HepG2 (cell line): ENCODE measurements around the gene C4orf17. TPM values are rescaled to one million over a fixed set of nuclear protein-coding genes. Genes with fewer than 3 reads are reported as not detected.

Experiments used
- ATAC-seq: fragments of 200-7000 bp; cut with Tn5 transposase; 3 replicates; pipeline ENCODE4 v1.9.1; 2020; ENCODE audit warnings: mild to moderate bottlenecking, moderate library complexity
- BruUV-seq: library from RNA; stranded (reverse); fragments of 400-500 nt; replicated peaks from 2 replicates; lab custom pipeline; 2021; lab: Mats Ljungman, UMichigan
- CTCF ChIA-PET: fragments of 300-600 bp; formaldehyde crosslinking; extraction: SDS; loops from one replicate; lab custom pipeline; 2021; ENCODE audit warnings: low total read pairs, inconsistent platforms, low intra/inter-chr PET ratio; lab: Yijun Ruan, JAX
- POLR2A ChIA-PET: fragments of 350-600 bp; sonication (Branson Sonifier 250); formaldehyde crosslinking; loops from one replicate; lab custom pipeline; 2020; ENCODE audit warnings: antibody characterized with exemption, inconsistent platforms; lab: Yijun Ruan, JAX
- DNase-seq: peaks from one replicate; pipeline ENCODE4 v3.0.0-alpha.2; 2015; ENCODE audit warnings: low spot score
- FAIRE-seq: peaks from 3 replicates; lab custom pipeline; 2011; peaks lifted over from hg19 to GRCh38; lab: Jason Lieb, UNC
- H2AFZ ChIP-seq: one replicate; pipeline ENCODE4 v1.6.1; 2011; ENCODE audit warnings: low read length, inconsistent platforms
- H3K27ac ChIP-seq: fragments of 300-600 bp; 3 replicates; pipeline ENCODE4 v1.8.0; 2011; ENCODE audit warnings: mixed run types, mild to moderate bottlenecking, mixed read lengths, low read length, inconsistent platforms; ENCODE audit not compliant: insufficient read depth; ENCODE audit errors: extremely low read length
- H3K27me3 ChIP-seq, 2 experiments: fragments of 200-600 bp in 1 of 2; 2 replicates in 1 of 2; 3 replicates in 1 of 2; pipeline versions ENCODE4 v1.6.0 to v1.8.0; 2011; ENCODE audit warnings: low read length in 2 of 2, mild to moderate bottlenecking in 2 of 2, moderate library complexity in 2 of 2, inconsistent platforms in 1 of 2; ENCODE audit not compliant: insufficient read depth in 2 of 2, control insufficient read depth in 1 of 2
- H3K36me3 ChIP-seq, 2 experiments: fragments of 200-600 bp in 1 of 2; replicated peaks in 1 of 2; 2 replicates in 1 of 2; 3 replicates in 1 of 2; pipeline versions ENCODE4 v1.5.1 to v1.8.0; 2011; ENCODE audit warnings: low read length in 2 of 2, inconsistent platforms in 1 of 2; ENCODE audit not compliant: insufficient read depth in 2 of 2, control insufficient read depth in 1 of 2
- H3K4me1 ChIP-seq: 2 replicates; pipeline ENCODE4 v1.5.1; 2012; ENCODE audit warnings: low read length, inconsistent platforms; ENCODE audit not compliant: insufficient read depth
- H3K4me2 ChIP-seq: 2 replicates; pipeline ENCODE4 v1.6.0; 2011; ENCODE audit warnings: low read depth, low read length, inconsistent platforms
- H3K4me3 ChIP-seq, 3 experiments: fragments of 200-600 bp in 1 of 3; sonication (generic), shearing (Covaris generic) in 1 of 3; replicated peaks in 1 of 3; 2 replicates each; pipeline ENCODE4 v1.5.1; 2011 to 2016; ENCODE audit warnings: low read length in 3 of 3, inconsistent platforms in 2 of 3, low read depth in 2 of 3, mild to moderate bottlenecking in 2 of 3, control low read depth in 1 of 3, mixed read lengths in 1 of 3; ENCODE audit not compliant: insufficient read depth in 1 of 3
- H3K79me2 ChIP-seq: one replicate; pipeline ENCODE4 v1.6.1; 2011; ENCODE audit warnings: low read length, inconsistent platforms; ENCODE audit not compliant: insufficient read depth
- H3K9ac ChIP-seq: 2 replicates; pipeline ENCODE4 v1.6.0; 2011; ENCODE audit warnings: mild to moderate bottlenecking, low read depth, low read length, inconsistent platforms; ENCODE audit not compliant: insufficient read depth
- H3K9me3 ChIP-seq: 2 replicates; pipeline ENCODE4 v1.5.1; 2012; ENCODE audit warnings: mild to moderate bottlenecking, low read length
- H4K20me1 ChIP-seq: 2 replicates; pipeline ENCODE4 v1.6.0; 2011; ENCODE audit warnings: inconsistent platforms, mild to moderate bottlenecking, low read length, moderate library complexity; ENCODE audit not compliant: insufficient read depth
- CENPX ChIP-seq: sonication (generic); formaldehyde crosslinking; IDR thresholded peaks from 2 replicates; pipeline ENCODE4 v1.9.0; 2021; ENCODE audit warnings: mild to moderate bottlenecking, missing genetic modification reagents, moderate library complexity
- FOXM1 ChIP-seq: sonication (generic); formaldehyde crosslinking; IDR thresholded peaks from 2 replicates; pipeline ENCODE4 v1.5.0; 2020; ENCODE audit warnings: missing genetic modification reagents
- IKZF4 ChIP-seq: sonication (generic); formaldehyde crosslinking; IDR thresholded peaks from 2 replicates; pipeline ENCODE4 v1.5.1; 2020; ENCODE audit warnings: borderline replicate concordance, mild to moderate bottlenecking, low read depth, missing genetic modification reagents; ENCODE audit errors: not compliant biosample characterization
- KLF6 ChIP-seq: IDR thresholded peaks from 2 replicates; pipeline ENCODE4 v1.8.0; 2016; ENCODE audit warnings: missing biosample characterization, missing genetic modification reagents
- MAFK ChIP-seq, 2 experiments: IDR thresholded peaks in 1 of 2; conservative IDR thresholded peaks in 1 of 2; 2 replicates each; pipeline ENCODE4 v1.6.1; 2011; ENCODE audit warnings: improper control_type of control experiment in 2 of 2, low read length in 2 of 2
- NCOA5 ChIP-seq: sonication (generic); formaldehyde crosslinking; IDR thresholded peaks from 2 replicates; pipeline ENCODE4 v1.4.0; 2020; ENCODE audit warnings: missing genetic modification reagents
- NFE2L2 ChIP-seq: fragments of 150-350 bp; IDR thresholded peaks from 2 replicates; pipeline ENCODE4 v1.6.1; 2014; ENCODE audit warnings: low read length
- NFYC ChIP-seq: IDR thresholded peaks from 2 replicates; pipeline ENCODE4 v1.6.1; 2016; ENCODE audit warnings: missing genetic modification reagents, missing compliant biosample characterization
- NRL ChIP-seq: sonication (generic); formaldehyde crosslinking; IDR thresholded peaks from 2 replicates; pipeline ENCODE4 v1.5.0; 2020; ENCODE audit warnings: missing genetic modification reagents, mild to moderate bottlenecking, moderate library complexity, borderline replicate concordance
- PRPF4 ChIP-seq: fragments of 200-400 bp; formaldehyde crosslinking; IDR thresholded peaks from 2 replicates; pipeline ENCODE4 v1.6.1; 2016; ENCODE audit warnings: low read length, low read depth; ENCODE audit not compliant: poor library complexity, severe bottlenecking
- RFXANK ChIP-seq: IDR thresholded peaks from 2 replicates; pipeline ENCODE4 v1.6.1; 2016
- SAFB2 ChIP-seq: sonication (generic); formaldehyde crosslinking; IDR thresholded peaks from 2 replicates; pipeline ENCODE4 v1.5.1; 2020; ENCODE audit warnings: missing genetic modification reagents, low read depth, mild to moderate bottlenecking, borderline replicate concordance
- SNAPC2 ChIP-seq: sonication (generic); formaldehyde crosslinking; IDR thresholded peaks from 2 replicates; pipeline ENCODE4 v1.8.1; 2022; ENCODE audit warnings: mild to moderate bottlenecking, missing genetic modification reagents
- ZIK1 ChIP-seq: sonication (generic); formaldehyde crosslinking; IDR thresholded peaks from 2 replicates; pipeline ENCODE4 v1.5.0; 2020; ENCODE audit warnings: mild to moderate bottlenecking, low read depth, missing genetic modification reagents, borderline replicate concordance
- WGBS: methylation state at CpG from one replicate; pipeline ENCODE4 v1.1.6; 2017; ENCODE audit warnings: low lambda C conversion rate; 5-methylcytosine and 5-hydroxymethylcytosine counted together
- in situ Hi-C: cut with HindIII; loops from 2 replicates; pipeline ENCODE4 v1.10.0; 2017; ENCODE audit warnings: low pct_unique_long_range_greater_than_20kb; ENCODE audit not compliant: extremely low pct_ligation_motif_present
- intact Hi-C: fragments of 100-400 bp; cut with micrococcal nuclease; formaldehyde crosslinking; loops from one replicate; pipeline ENCODE4 v1.10.0; 2022; ENCODE audit not compliant: unreplicated experiment
- polyA plus RNA-seq, 8 experiments: library from polyadenylated mRNA; depleted of rRNA in 3 of 8; stranded (reverse) in 7 of 8; unstranded in 1 of 8; fragments of >200 nt; fragmentation: Illumina TruSeq in 4 of 8; extraction: Trizol in 4 of 8; gene quantifications; 2 replicates each; pipeline versions ENCODE4 v1.2.1 to v1.2.3, GENCODE V29; 2011 to 2016; ENCODE audit warnings: low read depth in 4 of 8, missing spikeins in 1 of 8, mixed read lengths in 1 of 8; ENCODE audit not compliant: insufficient read depth in 1 of 8
- total RNA-seq, 5 experiments: library from RNA; depleted of rRNA; stranded (reverse); fragments of >200 nt; fragmentation: Illumina TruSeq; extraction: Trizol; gene quantifications; 2 replicates each; pipeline ENCODE4 v1.2.3, GENCODE V29; 2016; ENCODE audit warnings: low read depth in 1 of 5
- TF ChIP-seq, protein P1 (sequence below): IDR thresholded peaks from 2 replicates; pipeline ENCODE4 v1.4.0; 2020; ENCODE audit warnings: mild to moderate bottlenecking, missing genetic modification reagents

C4orf17 gene
- total and polyA plus RNA-seq, 2 of the 13 experiments (the other 11 are each of a cell fraction or from before 2014, with no cell fraction given): not detected

DNA sequence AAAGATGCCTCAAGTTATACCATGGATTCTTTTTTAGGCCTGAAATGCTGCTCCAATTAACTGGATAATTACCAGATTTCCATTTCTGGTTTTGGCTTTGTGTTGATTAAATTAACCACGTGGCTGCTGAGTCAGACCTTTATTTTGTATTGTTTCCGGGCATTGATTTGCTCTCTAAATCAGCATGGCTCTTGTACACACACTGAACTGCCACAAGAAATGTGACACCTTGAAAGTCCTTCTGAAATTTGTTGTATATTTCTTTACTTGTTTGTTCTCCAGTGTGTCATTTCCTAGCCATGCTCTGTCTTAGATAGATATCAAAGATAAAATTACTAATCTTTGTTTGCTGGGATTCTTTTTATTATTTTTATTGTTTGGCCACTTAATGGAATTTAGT, 75.5 kb downstream of the C4orf17 start:
- Histone ChIP-seq H3K9ac (no peak overlapping the region), H3K4me3 (no peak overlapping the region), H2AFZ (no peak overlapping the region), H3K27me3 (no peaks in the 10 kb centered on the region; a peak in 1 of 5 replicates), H3K4me2 (no peak overlapping the region), H3K36me3 (peaks cover 7 to 66% of the 10 kb centered on the region in 2 experiments), H4K20me1 (no peaks in the 10 kb centered on the region), H3K79me2 (no peaks in the 10 kb centered on the region), H3K4me1 (no peaks in the 10 kb centered on the region), H3K27ac (no peak overlapping the region), H3K9me3 (no peaks in the 10 kb centered on the region)
- ChIA-PET CTCF (no interaction called here), POLR2A (no interaction called here)
- FAIRE-seq (no peak), ATAC-seq (no peak), DNase-seq (no peak)
- intact Hi-C loops: no loop called here
- 71% methylated on average over 2 of the region's 2 CpGs for WGBS
- BruUV-seq: no TSS peak
- TF ChIP-seq FOXM1 (CRISPR knock-in tag) (no peak), RFXANK (CRISPR knock-in tag) (no peak), ZIK1 (no peak), NFE2L2 (no peak), NFYC (CRISPR knock-in tag) (no peak), NRL (CRISPR knock-in tag) (no peak), SNAPC2 (CRISPR knock-in tag) (no peak), PRPF4 (no peak), KLF6 (CRISPR knock-in tag) (no peak), CENPX (CRISPR knock-in tag) (no peak), IKZF4 (CRISPR knock-in tag) (no peak), MAFK (conservative IDR thresholded peaks at IDR 0.05 in 1 of 2, IDR thresholded peaks at IDR 0.05 in 1 of 2; ENCODE audit: low read length in 2 of 2) (no peak), NCOA5 (no peak), SAFB2 (CRISPR knock-in tag) (no peak)
- TF ChIP-seq, protein P1, sequence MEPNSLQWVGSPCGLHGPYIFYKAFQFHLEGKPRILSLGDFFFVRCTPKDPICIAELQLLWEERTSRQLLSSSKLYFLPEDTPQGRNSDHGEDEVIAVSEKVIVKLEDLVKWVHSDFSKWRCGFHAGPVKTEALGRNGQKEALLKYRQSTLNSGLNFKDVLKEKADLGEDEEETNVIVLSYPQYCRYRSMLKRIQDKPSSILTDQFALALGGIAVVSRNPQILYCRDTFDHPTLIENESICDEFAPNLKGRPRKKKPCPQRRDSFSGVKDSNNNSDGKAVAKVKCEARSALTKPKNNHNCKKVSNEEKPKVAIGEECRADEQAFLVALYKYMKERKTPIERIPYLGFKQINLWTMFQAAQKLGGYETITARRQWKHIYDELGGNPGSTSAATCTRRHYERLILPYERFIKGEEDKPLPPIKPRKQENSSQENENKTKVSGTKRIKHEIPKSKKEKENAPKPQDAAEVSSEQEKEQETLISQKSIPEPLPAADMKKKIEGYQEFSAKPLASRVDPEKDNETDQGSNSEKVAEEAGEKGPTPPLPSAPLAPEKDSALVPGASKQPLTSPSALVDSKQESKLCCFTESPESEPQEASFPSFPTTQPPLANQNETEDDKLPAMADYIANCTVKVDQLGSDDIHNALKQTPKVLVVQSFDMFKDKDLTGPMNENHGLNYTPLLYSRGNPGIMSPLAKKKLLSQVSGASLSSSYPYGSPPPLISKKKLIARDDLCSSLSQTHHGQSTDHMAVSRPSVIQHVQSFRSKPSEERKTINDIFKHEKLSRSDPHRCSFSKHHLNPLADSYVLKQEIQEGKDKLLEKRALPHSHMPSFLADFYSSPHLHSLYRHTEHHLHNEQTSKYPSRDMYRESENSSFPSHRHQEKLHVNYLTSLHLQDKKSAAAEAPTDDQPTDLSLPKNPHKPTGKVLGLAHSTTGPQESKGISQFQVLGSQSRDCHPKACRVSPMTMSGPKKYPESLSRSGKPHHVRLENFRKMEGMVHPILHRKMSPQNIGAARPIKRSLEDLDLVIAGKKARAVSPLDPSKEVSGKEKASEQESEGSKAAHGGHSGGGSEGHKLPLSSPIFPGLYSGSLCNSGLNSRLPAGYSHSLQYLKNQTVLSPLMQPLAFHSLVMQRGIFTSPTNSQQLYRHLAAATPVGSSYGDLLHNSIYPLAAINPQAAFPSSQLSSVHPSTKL: no peak
- TF ChIP-seq, all 625 proteins: peak for 0
- in situ Hi-C loops: no loop called here
